GM04504 (cell line): ENCODE data around the gene GSK3B.
"Not testable (repeated sequence)": the region's sequence is repeated elsewhere in the genome, so short reads cannot be mapped to it uniquely, and the experiment has no call there.

Experiments used
- DNase-seq: peaks from one replicate; pipeline ENCODE4 v3.0.0-alpha.2; 2012; ENCODE audit warnings: low read depth

The GSK3B gene

GRCh38 chr3:120005741-120006140 is 88.5 kb downstream of the GSK3B start:
- DNase-seq: not testable (repeated sequence)

- DNase-seq: not testable (repeated sequence)
These were observed 90.2 kb downstream of the GSK3B start for GRCh38 chr3:120004008-120004498.

GRCh38 chr3:119998166-119998565 is 96.1 kb downstream of the GSK3B start:
- no peak for DNase-seq

GRCh38 chr3:119990888-119991287 is 103.4 kb downstream of the GSK3B start:
- DNase-seq: peak; percentile 12

- DNase-seq: no peak
These were observed 104.1 kb downstream of the GSK3B start for GRCh38 chr3:119989981-119990655.

- not testable (repeated sequence) for DNase-seq
These were observed 107.4 kb downstream of the GSK3B start for GRCh38 chr3:119986812-119987211.

GRCh38 chr3:119981386-119981785 is 112.9 kb downstream of the GSK3B start:
- DNase-seq: no peak

- no peak for DNase-seq
These were observed 115.6 kb downstream of the GSK3B start for GRCh38 chr3:119978554-119979208.

- no peak for DNase-seq
These were observed 116.9 kb downstream of the GSK3B start for GRCh38 chr3:119977353-119977752.

- no peak for DNase-seq
These were observed 118.0 kb downstream of the GSK3B start for GRCh38 chr3:119976214-119976613.

GRCh38 chr3:119974656-119975055 is 119.6 kb downstream of the GSK3B start:
- no peak for DNase-seq

GRCh38 chr3:119973018-119973646 is 121.1 kb downstream of the GSK3B start:
- no peak for DNase-seq

- DNase-seq: no peak
These were observed 124.5 kb downstream of the GSK3B start for GRCh38 chr3:119969759-119970158.

- DNase-seq: no peak
These were observed 126.8 kb downstream of the GSK3B start for GRCh38 chr3:119967353-119968006.

- no peak for DNase-seq
These were observed 128.6 kb downstream of the GSK3B start for GRCh38 chr3:119965692-119966091.

GRCh38 chr3:119964294-119964693 is 130.0 kb downstream of the GSK3B start:
- DNase-seq: no peak

- no peak for DNase-seq
These were observed 138.3 kb downstream of the GSK3B start for GRCh38 chr3:119955972-119956371.

GRCh38 chr3:119950666-119951325 is 143.5 kb downstream of the GSK3B start:
- no peak for DNase-seq

- DNase-seq: no peak
These were observed 149.0 kb downstream of the GSK3B start for GRCh38 chr3:119945291-119945690.

GRCh38 chr3:119944091-119944490 is 150.2 kb downstream of the GSK3B start:
- DNase-seq: no peak

GRCh38 chr3:119939077-119939476 is 155.2 kb downstream of the GSK3B start:
- no peak for DNase-seq

GRCh38 chr3:119937229-119937628 is 157.0 kb downstream of the GSK3B start:
- no peak for DNase-seq
